Fibroblast of villous mesenchyme (primary cell): ENCODE results near the gene AIF1L. TPM values are rescaled to one million over a fixed set of nuclear protein-coding genes. Genes with fewer than 3 reads are reported as not detected.

ENCODE experiments used
- DNase-seq: peaks from one replicate; pipeline ENCODE4 v3.0.0-alpha.2; 2010; ENCODE audit warnings: low read depth
- H3K4me3 ChIP-seq: 2 replicates; pipeline ENCODE4 v1.5.1; 2011; ENCODE audit warnings: low read depth, mild to moderate bottlenecking, low read length
- CTCF ChIP-seq: IDR thresholded peaks from 2 replicates; pipeline ENCODE4 v1.5.1; 2012; ENCODE audit warnings: low read depth, mild to moderate bottlenecking, low read length; ENCODE audit not compliant: insufficient read depth
- total RNA-seq: library from RNA; depleted of rRNA; stranded (reverse); fragments of >200 nt; gene quantifications from 2 replicates; pipeline ENCODE4 v1.2.3, GENCODE V29; 2012

The AIF1L gene
- total RNA-seq, 1 donor = 0.43 TPM

- no peak for DNase-seq
- no peak overlapping the region for H3K4me3 ChIP-seq
- TF ChIP-seq CTCF = no peak
These were observed 25.8 kb downstream of the AIF1L start for GRCh38 chr9:131122158-131122557.

- peak; percentile 14 for DNase-seq
- no peak for TF ChIP-seq CTCF
- H3K4me3 ChIP-seq = peak overlapping the region; percentile 74
These were observed 28.6 kb downstream of the AIF1L start for GRCh38 chr9:131125038-131125287.

GRCh38 chr9:131125288-131126058, 29.1 kb downstream of the AIF1L start, which contains the start of gene NUP214:
Gene NUP214 (plus strand): TSS chr9:131125586. CDS start chr9:131125705, 119 bp downstream.
- no peak for TF ChIP-seq CTCF
- DNase-seq = peak; percentile 98
- peak within 1 kb of the TSS; percentile 74 for H3K4me3 ChIP-seq

- no peak for DNase-seq
- TF ChIP-seq CTCF = no peak
- peak overlapping the region; percentile 74 for H3K4me3 ChIP-seq
These were observed 29.7 kb downstream of the AIF1L start for GRCh38 chr9:131126059-131126426.

- no peak for TF ChIP-seq CTCF
- no peak for DNase-seq
- no peak overlapping the region for H3K4me3 ChIP-seq
These were observed 32.9 kb downstream of the AIF1L start for GRCh38 chr9:131129183-131129582.

- no peak for DNase-seq
- TF ChIP-seq CTCF = no peak
- H3K4me3 ChIP-seq = no peak overlapping the region
These were observed 42.3 kb downstream of the AIF1L start for GRCh38 chr9:131138676-131139075.

GRCh38 chr9:131140112-131140511, 43.8 kb downstream of the AIF1L start:
- TF ChIP-seq CTCF = no peak
- no peak for DNase-seq
- H3K4me3 ChIP-seq = no peak overlapping the region
